ENCODE data around the gene KIFC1. TPM values are rescaled to one million over a fixed set of nuclear protein-coding genes. Genes with fewer than 3 reads are reported as not detected.

The KIFC1 gene
- total RNA-seq, 1 donor from 2014 or later, result 0.49 TPM

DNA sequence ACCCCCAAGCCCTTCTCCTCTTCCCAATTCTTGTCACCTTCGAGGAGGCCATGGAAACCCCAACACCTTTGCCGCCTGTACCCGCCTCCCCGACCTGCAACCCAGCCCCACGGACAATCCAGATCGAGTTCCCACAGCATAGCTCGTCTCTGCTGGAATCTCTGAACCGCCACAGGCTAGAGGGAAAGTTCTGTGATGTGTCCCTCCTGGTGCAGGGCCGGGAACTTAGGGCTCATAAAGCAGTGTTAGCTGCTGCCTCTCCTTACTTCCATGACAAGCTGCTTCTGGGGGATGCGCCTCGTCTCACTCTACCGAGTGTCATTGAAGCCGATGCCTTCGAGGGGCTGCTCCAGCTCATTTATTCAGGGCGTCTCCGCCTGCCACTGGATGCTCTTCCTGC lies 63.4 kb downstream of the KIFC1 start:
- no peak for DNase-seq
- no peaks in the 10 kb centered on the region for H3K27me3 ChIP-seq (ENCODE audit: low read depth)
- H3K4me3 ChIP-seq, result peak overlapping the region; percentile 87
- no peaks in the 10 kb centered on the region for H3K9me3 ChIP-seq (replicated peaks)
- peaks cover 14% of the 10 kb centered on the region for H3K36me3 ChIP-seq
- H3K27ac ChIP-seq (replicated peaks), result peak overlapping the region; percentile 88
- H3K4me1 ChIP-seq, result peaks cover 30% of the 10 kb centered on the region
- intact Hi-C loops (cut with micrococcal nuclease), result no loop called here
- no peak for TF ChIP-seq CTCF (IDR thresholded peaks at IDR 0.05; ENCODE audit: borderline replicate concordance)

- Histone ChIP-seq H3K4me3 (no peak overlapping the region), H3K27me3 (ENCODE audit: low read depth) (no peaks in the 10 kb centered on the region), H3K4me1 (peaks cover 30% of the 10 kb centered on the region), H3K9me3 (replicated peaks) (no peaks in the 10 kb centered on the region), H3K36me3 (peaks cover 14% of the 10 kb centered on the region), H3K27ac (replicated peaks) (no peak overlapping the region)
- DNase-seq, result no peak
- intact Hi-C loops (cut with micrococcal nuclease), result no loop called here
- TF ChIP-seq CTCF (IDR thresholded peaks at IDR 0.05; ENCODE audit: borderline replicate concordance), result no peak
Measured at GRCh38 chr6:33456156-33456555, 64.5 kb downstream of the KIFC1 start.

- intact Hi-C loops (cut with micrococcal nuclease), result no loop called here
- H3K36me3 ChIP-seq, result peaks cover 14% of the 10 kb centered on the region
- no peak for DNase-seq
- no peaks in the 10 kb centered on the region for H3K27me3 ChIP-seq (ENCODE audit: low read depth)
- no peaks in the 10 kb centered on the region for H3K9me3 ChIP-seq (replicated peaks)
- TF ChIP-seq CTCF (IDR thresholded peaks at IDR 0.05; ENCODE audit: borderline replicate concordance), result no peak
- H3K4me3 ChIP-seq, result no peak overlapping the region
- no peak overlapping the region for H3K27ac ChIP-seq (replicated peaks)
- H3K4me1 ChIP-seq, result peaks cover 17% of the 10 kb centered on the region
Measured at GRCh38 chr6:33458676-33459075, 67.1 kb downstream of the KIFC1 start.

DNA sequence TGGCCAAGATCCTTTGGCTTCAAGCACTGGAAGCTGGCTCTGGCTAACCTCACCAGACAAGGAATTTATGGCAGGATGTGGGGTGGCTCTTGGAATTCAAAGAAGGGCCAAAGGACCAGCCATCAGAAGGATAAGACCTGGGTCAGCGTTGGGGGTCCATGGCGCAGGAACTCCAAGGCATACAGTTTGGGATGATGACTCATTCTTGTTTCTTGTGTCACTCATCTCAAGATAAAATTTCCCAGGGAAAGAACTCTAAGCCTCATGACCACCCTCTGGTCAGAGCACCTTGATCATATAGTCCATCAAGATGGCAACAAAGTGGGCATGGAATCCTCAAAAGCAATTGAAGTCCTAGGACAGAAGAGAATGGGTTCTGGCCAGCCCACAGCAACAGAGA lies 67.6 kb downstream of the KIFC1 start:
- no peak overlapping the region for H3K4me3 ChIP-seq
- intact Hi-C loops (cut with micrococcal nuclease), result no loop called here
- no peak for DNase-seq

More for the DNA sequence above, 67.6 kb downstream of the KIFC1 start:
- TF ChIP-seq CTCF (IDR thresholded peaks at IDR 0.05; ENCODE audit: borderline replicate concordance), result no peak
- Histone ChIP-seq H3K9me3 (replicated peaks) (no peaks in the 10 kb centered on the region), H3K36me3 (peaks cover 14% of the 10 kb centered on the region), H3K27ac (replicated peaks) (no peak overlapping the region), H3K4me1 (peaks cover 11% of the 10 kb centered on the region), H3K27me3 (ENCODE audit: low read depth) (no peaks in the 10 kb centered on the region)

Small RNA genes lying within 50 kb of the gene (microRNA-seq; reads per million reads assigned to microRNA genes)
- not detected for gene MIR5004

Other genes with a start within 250 kb of the KIFC1 start
- gene COL11A2, start 199.4 kb upstream of the KIFC1 start, total RNA-seq, result 1.3 TPM
- 40.3 TPM for gene RXRB, start 191.2 kb upstream of the KIFC1 start, total RNA-seq
- gene SLC39A7, start 191.0 kb upstream of the KIFC1 start, total RNA-seq, result 50.5 TPM
- gene HSD17B8, start 187.2 kb upstream of the KIFC1 start, total RNA-seq, result 18.2 TPM
- 28.4 TPM for gene RING1, start 183.3 kb upstream of the KIFC1 start, total RNA-seq
- gene VPS52, start 119.9 kb upstream of the KIFC1 start, total RNA-seq, result 35.1 TPM
- gene RPS18, start 119.7 kb upstream of the KIFC1 start, total RNA-seq, result 950 TPM
- 7.5 TPM for gene B3GALT4, start 114.7 kb upstream of the KIFC1 start, total RNA-seq
- gene WDR46, start 102.6 kb upstream of the KIFC1 start, total RNA-seq, result 13.3 TPM
- 47.8 TPM for gene PFDN6, start 102.2 kb upstream of the KIFC1 start, total RNA-seq
- gene RGL2, start 92.9 kb upstream of the KIFC1 start, total RNA-seq, result 59.4 TPM
- 92.3 TPM for gene TAPBP, start 77.7 kb upstream of the KIFC1 start, total RNA-seq
- gene ZBTB22, start 74.1 kb upstream of the KIFC1 start, total RNA-seq, result 13.3 TPM
- 17.7 TPM for gene DAXX, start 68.9 kb upstream of the KIFC1 start, total RNA-seq
- gene PHF1, start 19.2 kb downstream of the KIFC1 start, total RNA-seq, result 52.2 TPM
- 107 TPM for gene CUTA, start 26.3 kb downstream of the KIFC1 start, total RNA-seq
- gene SYNGAP1, start 28.2 kb downstream of the KIFC1 start, total RNA-seq, result 6.5 TPM
- 4.9 TPM for gene ZBTB9, start 62.8 kb downstream of the KIFC1 start, total RNA-seq
- gene BAK1, start 188.5 kb downstream of the KIFC1 start, total RNA-seq, result 19.7 TPM
- 5.6 TPM for gene ITPR3, start 229.5 kb downstream of the KIFC1 start, total RNA-seq

Measured in left ventricle myocardium inferior (tissue), 1 donor.